Uterus (tissue), 4 donors: ENCODE measurements around the gene KLF11. TPM values are rescaled to one million over a fixed set of nuclear protein-coding genes. Genes with fewer than 3 reads are reported as not detected.

Experiments
- DNase-seq, 2 donors: peaks; one replicate each; pipeline ENCODE4 v3.0.0-alpha.2; 2019 to 2020
- H3K27ac ChIP-seq, 2 donors: fragments of 200-600 bp; sonication (generic); 1 replicate in 1 of 2; 2 replicates in 1 of 2; pipeline ENCODE4 v1.5.1; 2016 to 2018
- H3K27me3 ChIP-seq, 2 donors: fragments of 200-600 bp; sonication (generic); one replicate each; pipeline ENCODE4 v1.5.1; 2018 to 2019; ENCODE audit warnings: control low read depth in 1 of 2
- H3K36me3 ChIP-seq, 2 donors: fragments of 200-600 bp; sonication (generic); one replicate each; pipeline ENCODE4 v1.5.1; 2019; ENCODE audit warnings: control low read depth in 1 of 2
- H3K4me1 ChIP-seq, 2 donors: fragments of 200-600 bp; sonication (generic); one replicate each; pipeline ENCODE4 v1.5.1; 2018 to 2019; ENCODE audit warnings: control low read depth in 1 of 2
- H3K4me3 ChIP-seq, 2 donors: fragments of 200-600 bp; sonication (generic); 1 replicate in 1 of 2; 2 replicates in 1 of 2; pipeline ENCODE4 v1.5.1; 2018 to 2019; ENCODE audit warnings: mild to moderate bottlenecking in 1 of 2
- H3K9me3 ChIP-seq, 2 donors: fragments of 200-600 bp; sonication (generic); one replicate each; pipeline ENCODE4 v1.5.1; 2019; ENCODE audit warnings: control low read depth in 1 of 2
- POLR2A ChIP-seq, 2 donors: fragments of 450-650 bp; IDR thresholded peaks; one replicate each; pipeline ENCODE4 v1.6.1; 2016; ENCODE audit warnings: antibody characterized with exemption in 2 of 2, mild to moderate bottlenecking in 1 of 2, moderate library complexity in 1 of 2
- intact Hi-C: fragments of 100-400 bp; cut with DNase I; formaldehyde crosslinking; loops from one replicate; pipeline ENCODE4 v1.15.1; 2023; ENCODE audit warnings: low total_unique reads
- total RNA-seq, 4 donors: library from RNA; depleted of rRNA in 3 of 4; stranded (reverse); fragments of >200 nt in 3 of 4; gene quantifications; one replicate each; pipeline versions ENCODE4 v1.1.0 to v1.2.4, GENCODE V29; 2014 to 2023
- TF ChIP-seq, protein P1 (sequence below), 4 experiments: fragments of 200-600 bp in 2 of 4; fragments of 450-650 bp in 2 of 4; sonication (generic) in 2 of 4; IDR thresholded peaks; one replicate each; pipeline ENCODE4 v1.5.1; 2016 to 2019; ENCODE audit warnings: antibody characterized with exemption in 4 of 4, mild to moderate bottlenecking in 2 of 4, moderate library complexity in 1 of 4
- donor health status: DM: yes; HTN: yes; CAD: no.

KLF11 gene
- total RNA-seq, 4 donors from 2014 or later, result 23.4 to 49.9 (median 31.7) TPM

DNA sequence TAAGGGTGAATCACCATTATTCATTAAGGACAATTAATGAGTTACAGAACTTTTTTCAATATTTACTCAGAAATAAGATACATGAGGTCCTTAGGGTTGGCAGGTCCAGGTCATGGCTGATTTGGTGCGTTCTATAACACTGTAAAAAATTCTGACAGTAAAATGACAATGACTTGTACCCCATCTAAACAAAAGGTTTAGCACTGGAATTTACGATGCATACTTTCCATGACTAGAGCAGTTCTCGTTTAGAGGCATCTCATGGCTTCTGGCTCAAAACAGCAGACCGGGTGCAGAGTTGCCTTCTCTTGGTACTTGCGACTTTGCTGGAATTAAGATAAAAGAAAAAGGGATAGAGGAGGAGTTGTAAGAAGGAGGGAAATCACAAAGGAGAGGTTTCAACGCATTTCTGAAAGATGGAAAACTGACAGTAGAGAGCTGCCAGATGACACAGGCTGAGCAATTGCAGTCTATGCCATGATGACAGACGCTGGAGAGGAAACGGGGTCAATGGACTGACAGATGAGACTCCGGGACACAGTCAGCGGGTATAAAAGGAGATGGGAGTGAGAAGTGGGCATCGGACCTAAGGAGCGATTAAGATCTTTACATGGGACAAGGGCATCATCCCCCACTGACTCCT is 41.0 kb downstream of the KLF11 start:
- peaks cover 0 to 9% of the 10 kb centered on the region in 2 donors for H3K4me1 ChIP-seq
- TF ChIP-seq, protein P1, sequence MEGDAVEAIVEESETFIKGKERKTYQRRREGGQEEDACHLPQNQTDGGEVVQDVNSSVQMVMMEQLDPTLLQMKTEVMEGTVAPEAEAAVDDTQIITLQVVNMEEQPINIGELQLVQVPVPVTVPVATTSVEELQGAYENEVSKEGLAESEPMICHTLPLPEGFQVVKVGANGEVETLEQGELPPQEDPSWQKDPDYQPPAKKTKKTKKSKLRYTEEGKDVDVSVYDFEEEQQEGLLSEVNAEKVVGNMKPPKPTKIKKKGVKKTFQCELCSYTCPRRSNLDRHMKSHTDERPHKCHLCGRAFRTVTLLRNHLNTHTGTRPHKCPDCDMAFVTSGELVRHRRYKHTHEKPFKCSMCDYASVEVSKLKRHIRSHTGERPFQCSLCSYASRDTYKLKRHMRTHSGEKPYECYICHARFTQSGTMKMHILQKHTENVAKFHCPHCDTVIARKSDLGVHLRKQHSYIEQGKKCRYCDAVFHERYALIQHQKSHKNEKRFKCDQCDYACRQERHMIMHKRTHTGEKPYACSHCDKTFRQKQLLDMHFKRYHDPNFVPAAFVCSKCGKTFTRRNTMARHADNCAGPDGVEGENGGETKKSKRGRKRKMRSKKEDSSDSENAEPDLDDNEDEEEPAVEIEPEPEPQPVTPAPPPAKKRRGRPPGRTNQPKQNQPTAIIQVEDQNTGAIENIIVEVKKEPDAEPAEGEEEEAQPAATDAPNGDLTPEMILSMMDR (IDR thresholded peaks at IDR 0.05), result no peak
- no peak for TF ChIP-seq POLR2A (IDR thresholded peaks at IDR 0.05)
- intact Hi-C loops, result no loop called here
- no peaks in the 10 kb centered on the region for H3K36me3 ChIP-seq
- no peaks in the 10 kb centered on the region for H3K27me3 ChIP-seq
- no peak overlapping the region for H3K27ac ChIP-seq
- H3K4me3 ChIP-seq, result no peak overlapping the region
- DNase-seq, result no peak
- H3K9me3 ChIP-seq, result no peaks in the 10 kb centered on the region

DNA sequence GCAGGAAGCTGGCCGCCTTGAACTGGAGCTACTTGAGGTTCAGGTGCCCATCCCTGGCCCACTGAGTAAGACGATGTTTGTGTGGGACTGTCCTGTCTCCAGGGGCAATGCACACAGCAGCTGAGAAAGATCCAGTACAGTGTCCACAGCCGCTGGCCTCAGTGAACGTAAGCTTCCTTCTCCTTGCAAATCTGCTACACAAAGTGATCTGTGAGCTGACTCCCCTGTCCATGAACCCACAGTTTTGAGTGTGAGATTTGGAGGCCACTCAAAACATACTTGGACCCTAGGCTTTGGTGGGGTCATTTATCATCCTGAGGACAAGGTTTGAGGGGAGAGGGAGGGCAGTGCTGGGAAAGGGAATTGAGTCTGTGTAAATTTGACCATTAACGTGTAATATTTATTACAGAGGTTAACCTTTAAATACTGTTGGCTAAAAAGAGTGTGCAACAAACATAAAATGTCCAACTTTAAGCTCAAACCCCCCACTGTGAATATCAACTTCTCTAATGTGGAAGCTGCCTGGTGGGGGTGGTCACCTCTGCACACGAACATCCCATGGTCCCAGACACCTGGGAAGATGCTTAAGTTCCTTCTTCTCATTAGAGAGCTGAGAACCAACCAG is 41.8 kb downstream of the KLF11 start:
- DNase-seq, result no peak
- TF ChIP-seq, protein P1 (IDR thresholded peaks at IDR 0.05), result no peak
- no peak for TF ChIP-seq POLR2A (IDR thresholded peaks at IDR 0.05)
- Histone ChIP-seq H3K4me3 (no peak overlapping the region), H3K36me3 (no peaks in the 10 kb centered on the region), H3K27ac (no peak overlapping the region), H3K4me1 (peaks cover 0 to 4% of the 10 kb centered on the region in 2 donors), H3K9me3 (no peaks in the 10 kb centered on the region), H3K27me3 (no peaks in the 10 kb centered on the region)
- intact Hi-C loops, result no loop called here

DNA sequence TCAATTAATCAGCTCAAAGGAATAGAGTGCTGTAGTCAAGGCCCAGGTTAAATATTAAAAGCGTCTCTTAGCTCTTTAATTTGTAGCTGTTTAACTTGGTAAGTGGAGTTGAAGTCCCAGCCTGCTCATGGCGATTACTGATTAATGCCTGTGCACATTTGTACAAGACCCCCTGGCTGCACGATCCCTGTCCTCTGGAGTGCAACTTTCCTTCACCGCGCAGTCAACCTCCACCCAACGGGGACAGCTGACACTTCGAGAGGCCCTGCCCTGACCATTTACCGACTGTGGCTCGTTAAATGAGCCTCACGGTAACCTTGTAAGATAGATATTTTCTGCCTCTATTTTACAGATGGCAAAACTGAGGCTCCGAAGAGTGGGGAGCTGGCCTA is 42.3 kb downstream of the KLF11 start:
- H3K27me3 ChIP-seq, result peaks cover 0 to 4% of the 10 kb centered on the region in 2 donors
- no peak overlapping the region for H3K27ac ChIP-seq
- no peaks in the 10 kb centered on the region for H3K9me3 ChIP-seq
- DNase-seq, result no peak
- H3K4me3 ChIP-seq, result no peak overlapping the region
- intact Hi-C loops, result no loop called here
- no peaks in the 10 kb centered on the region for H3K4me1 ChIP-seq
- no peaks in the 10 kb centered on the region for H3K36me3 ChIP-seq
- TF ChIP-seq, protein P1 (IDR thresholded peaks at IDR 0.05), result no peak
- no peak for TF ChIP-seq POLR2A (IDR thresholded peaks at IDR 0.05)

DNA sequence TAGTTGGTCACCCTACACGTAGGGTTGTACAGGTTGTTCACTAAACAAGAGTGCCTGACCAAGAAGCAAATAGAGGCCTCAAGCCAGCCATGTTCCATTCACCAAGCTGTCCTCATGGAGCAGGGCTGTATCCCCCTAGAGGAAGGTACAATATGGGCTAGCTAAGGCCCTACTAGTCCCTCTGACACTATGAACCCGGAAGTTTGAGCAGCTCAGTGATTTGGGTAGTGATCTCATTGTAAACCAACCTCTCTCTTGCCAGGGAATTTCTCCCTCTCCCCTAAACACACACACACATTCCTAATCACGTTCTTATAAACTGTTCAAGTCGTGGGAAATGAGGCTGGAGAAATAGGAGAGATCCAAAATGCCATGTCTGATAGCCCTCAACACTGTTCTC is 43.6 kb downstream of the KLF11 start:
- no peak overlapping the region for H3K4me3 ChIP-seq
- H3K4me1 ChIP-seq, result no peaks in the 10 kb centered on the region
- no peaks in the 10 kb centered on the region for H3K36me3 ChIP-seq
- TF ChIP-seq POLR2A (IDR thresholded peaks at IDR 0.05), result no peak
- TF ChIP-seq, protein P1 (IDR thresholded peaks at IDR 0.05), result no peak
- DNase-seq, result no peak
- no peaks in the 10 kb centered on the region for H3K9me3 ChIP-seq
- H3K27ac ChIP-seq, result no peak overlapping the region
- intact Hi-C loops, result no loop called here
- peaks cover 0 to 9% of the 10 kb centered on the region in 2 donors for H3K27me3 ChIP-seq

DNA sequence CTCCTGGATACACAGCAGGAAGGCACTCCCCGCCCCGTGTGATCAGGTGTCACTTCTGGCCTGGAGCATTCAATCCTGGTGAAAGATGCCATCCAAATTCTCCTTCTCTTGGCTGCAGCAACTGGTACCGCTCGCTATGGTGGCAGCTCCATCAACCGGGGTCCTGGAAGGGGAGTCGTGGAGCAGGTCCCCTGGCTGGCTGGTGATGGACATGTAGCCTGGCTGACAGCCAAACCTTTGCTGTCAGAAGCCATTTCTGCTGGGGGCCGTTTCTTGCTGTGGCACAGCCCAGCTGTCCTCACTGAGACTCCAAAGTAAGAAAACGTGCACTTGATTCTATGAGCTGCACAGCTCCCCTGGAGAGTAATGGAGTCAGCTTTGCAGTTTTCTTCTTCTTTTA is 44.0 kb downstream of the KLF11 start:
- intact Hi-C loops, result no loop called here
- Histone ChIP-seq H3K27ac (no peak overlapping the region), H3K9me3 (no peaks in the 10 kb centered on the region), H3K27me3 (peaks cover 0 to 9% of the 10 kb centered on the region in 2 donors), H3K4me3 (no peak overlapping the region), H3K36me3 (no peaks in the 10 kb centered on the region), H3K4me1 (no peaks in the 10 kb centered on the region)
- no peak for TF ChIP-seq POLR2A (IDR thresholded peaks at IDR 0.05)
- TF ChIP-seq, protein P1 (IDR thresholded peaks at IDR 0.05), result no peak
- DNase-seq, result no peak
